Activated CD8-positive, alpha-beta memory T cell treated with anti-CD3 and anti-CD28 coated beads for 48 hours (primary cell): ENCODE results near the gene RIPOR3.
"Not testable (repeated sequence)": the region's sequence is repeated elsewhere in the genome, so short reads cannot be mapped to it uniquely, and the experiment has no call there.

ENCODE experiments used
- DNase-seq, 3 experiments: peaks; one replicate each; pipeline ENCODE4 v3.0.0-alpha.2; 2020; ENCODE audit warnings: low read depth in 2 of 3, low spot score in 2 of 3

Gene RIPOR3

GRCh38 chr20:50659975-50660670 lies 31.2 kb downstream of the RIPOR3 start:
- no peak for DNase-seq

- no peak for DNase-seq
These were observed 32.5 kb downstream of the RIPOR3 start for GRCh38 chr20:50658804-50659380.

- no peak for DNase-seq
These were observed 35.9 kb downstream of the RIPOR3 start for GRCh38 chr20:50655311-50655880.

DNA sequence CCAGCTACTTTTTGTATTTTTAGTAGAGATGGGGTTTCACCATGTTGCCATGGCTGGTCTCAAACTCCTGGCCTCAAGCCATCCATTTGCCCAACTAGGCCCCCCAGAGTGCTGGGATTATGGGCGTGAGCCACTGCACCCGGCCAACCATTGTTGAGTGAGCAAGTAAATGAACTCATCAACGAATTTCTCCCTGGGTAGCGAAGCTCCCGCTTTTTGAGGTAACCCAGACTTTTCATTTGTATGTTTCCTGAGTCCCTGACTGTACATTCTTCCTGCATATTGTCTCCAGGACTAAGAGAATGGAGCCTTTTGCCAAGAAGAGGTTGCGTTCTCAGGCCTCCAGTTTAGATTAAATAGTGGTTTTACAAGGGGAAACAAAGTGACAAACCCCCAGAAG lies 36.4 kb downstream of the RIPOR3 start:
- no peak for DNase-seq

GRCh38 chr20:50652702-50653294 lies 38.5 kb downstream of the RIPOR3 start:
- no peak for DNase-seq

DNA sequence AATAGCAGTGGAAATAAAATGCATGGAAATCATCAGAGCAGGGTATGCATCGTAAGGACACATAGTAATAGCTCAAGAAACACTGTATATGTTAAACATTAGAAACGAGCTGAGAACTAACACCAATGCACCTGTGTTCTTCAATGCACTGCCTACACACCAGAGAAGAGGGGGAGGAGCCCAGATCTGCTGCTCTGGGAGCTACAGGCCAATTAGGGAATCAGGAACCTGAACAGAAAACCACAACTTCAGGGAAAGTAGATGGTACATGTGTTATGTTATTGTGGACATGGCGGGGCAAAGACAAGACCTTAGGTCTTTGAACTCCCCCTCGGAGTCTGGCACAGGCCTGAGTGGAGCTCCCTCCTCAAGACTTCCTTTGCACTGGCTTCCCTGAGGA lies 39.7 kb downstream of the RIPOR3 start:
- DNase-seq: no peak

- no peak for DNase-seq
These were observed 41.8 kb downstream of the RIPOR3 start for GRCh38 chr20:50649590-50649989.

- DNase-seq: no peak
These were observed 42.7 kb downstream of the RIPOR3 start for GRCh38 chr20:50648651-50649050.

GRCh38 chr20:50646483-50646996 lies 44.8 kb downstream of the RIPOR3 start:
- DNase-seq: no peak

DNA sequence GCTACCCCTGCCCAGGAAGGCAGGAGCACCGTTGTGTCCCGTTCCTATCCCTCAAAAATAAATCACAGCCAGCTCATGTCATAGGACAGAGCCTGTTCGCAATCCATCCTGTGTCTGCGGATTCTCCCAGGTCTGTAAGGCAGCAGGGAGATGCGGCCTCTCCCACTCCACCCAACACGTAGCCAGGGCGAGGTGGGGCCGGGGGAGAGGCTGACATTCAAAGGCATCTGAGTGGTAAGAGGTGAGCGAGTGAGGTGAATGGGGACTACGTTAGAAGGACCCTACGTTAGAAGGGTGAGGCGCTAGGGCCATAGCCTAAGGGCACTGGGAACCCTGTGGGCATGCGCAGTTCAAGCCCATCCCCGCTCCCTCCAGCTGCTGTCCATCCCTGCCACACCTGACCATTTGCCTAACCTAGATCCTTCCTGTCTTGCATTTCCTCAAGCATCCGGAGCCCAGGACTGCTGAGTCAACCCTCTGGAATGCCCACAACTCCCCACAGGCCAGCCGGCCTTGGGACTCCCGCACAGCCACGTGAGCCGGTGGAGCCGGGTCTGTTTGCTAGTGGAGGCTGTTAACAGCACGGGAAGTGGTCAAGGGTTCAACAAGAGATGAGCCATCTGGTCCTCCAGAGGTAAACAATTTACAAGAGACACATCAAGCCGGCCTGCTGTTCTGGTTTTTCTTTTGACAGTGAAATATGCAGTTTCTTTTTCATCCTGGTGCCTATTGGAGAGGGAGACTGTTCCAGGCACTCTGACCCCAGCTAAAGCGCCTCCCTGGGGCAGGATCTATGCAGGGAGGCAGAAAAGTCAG lies 45.9 kb downstream of the RIPOR3 start:
- DNase-seq: no peak

DNA sequence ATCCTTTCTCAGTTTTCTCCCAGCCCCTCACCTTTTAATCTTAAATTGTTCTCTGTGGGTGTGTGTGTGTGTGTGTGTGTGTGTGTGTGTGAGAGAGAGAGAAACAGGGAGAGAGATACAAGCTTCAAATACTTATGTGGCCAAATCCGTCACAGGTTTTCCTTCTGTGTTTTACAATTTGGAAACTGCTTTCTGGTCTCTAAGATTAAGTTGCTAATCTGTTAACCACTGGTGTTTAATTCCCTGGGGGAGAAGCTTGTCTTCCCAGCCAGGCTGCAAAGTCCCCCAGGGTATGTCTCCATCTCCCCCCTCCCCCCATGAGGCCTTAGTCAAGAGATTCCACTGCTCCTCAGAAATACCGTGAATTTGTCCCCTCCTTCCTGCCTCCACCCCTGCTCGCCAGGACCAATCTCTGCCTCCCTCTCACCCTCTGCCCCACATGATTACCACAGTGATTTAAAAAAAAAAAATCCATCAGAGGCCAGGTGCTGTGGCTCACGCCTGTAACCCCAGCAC lies 49.0 kb downstream of the RIPOR3 start:
- DNase-seq: no peak

DNA sequence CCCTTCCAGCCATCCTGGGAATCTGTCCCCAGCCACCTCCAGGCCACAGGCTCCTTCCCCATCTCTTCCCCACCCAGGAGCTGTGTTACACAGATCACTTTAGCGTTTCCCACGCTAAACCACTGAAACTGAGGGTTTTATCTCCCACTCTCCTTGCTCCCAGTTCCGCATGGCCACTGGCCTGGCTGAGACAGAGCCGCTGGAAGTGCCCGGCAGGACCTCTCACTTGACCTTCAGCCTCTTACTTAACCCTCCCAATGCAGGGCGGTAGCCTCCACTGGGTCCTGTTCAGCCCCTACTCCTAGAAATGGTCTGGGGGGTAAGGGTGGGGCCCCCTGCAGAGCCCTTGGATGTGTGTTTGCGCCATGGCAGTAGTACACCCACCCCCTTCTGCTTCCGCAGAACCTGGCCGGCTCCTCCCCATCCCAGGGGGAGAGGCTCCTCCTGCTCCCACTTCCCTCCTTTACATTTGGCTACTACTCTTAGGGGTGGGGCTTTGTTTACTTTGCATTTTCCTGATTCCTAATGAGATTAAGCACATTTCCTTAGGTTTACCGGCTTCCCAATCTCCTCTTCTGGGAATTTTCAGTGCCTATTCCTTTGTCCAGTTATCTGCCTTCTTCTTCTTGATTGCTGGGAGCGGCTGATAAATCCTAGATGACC lies 49.6 kb downstream of the RIPOR3 start:
- not testable (repeated sequence) for DNase-seq

GRCh38 chr20:50639971-50640711 lies 51.2 kb downstream of the RIPOR3 start:
- DNase-seq: not testable (repeated sequence)

DNA sequence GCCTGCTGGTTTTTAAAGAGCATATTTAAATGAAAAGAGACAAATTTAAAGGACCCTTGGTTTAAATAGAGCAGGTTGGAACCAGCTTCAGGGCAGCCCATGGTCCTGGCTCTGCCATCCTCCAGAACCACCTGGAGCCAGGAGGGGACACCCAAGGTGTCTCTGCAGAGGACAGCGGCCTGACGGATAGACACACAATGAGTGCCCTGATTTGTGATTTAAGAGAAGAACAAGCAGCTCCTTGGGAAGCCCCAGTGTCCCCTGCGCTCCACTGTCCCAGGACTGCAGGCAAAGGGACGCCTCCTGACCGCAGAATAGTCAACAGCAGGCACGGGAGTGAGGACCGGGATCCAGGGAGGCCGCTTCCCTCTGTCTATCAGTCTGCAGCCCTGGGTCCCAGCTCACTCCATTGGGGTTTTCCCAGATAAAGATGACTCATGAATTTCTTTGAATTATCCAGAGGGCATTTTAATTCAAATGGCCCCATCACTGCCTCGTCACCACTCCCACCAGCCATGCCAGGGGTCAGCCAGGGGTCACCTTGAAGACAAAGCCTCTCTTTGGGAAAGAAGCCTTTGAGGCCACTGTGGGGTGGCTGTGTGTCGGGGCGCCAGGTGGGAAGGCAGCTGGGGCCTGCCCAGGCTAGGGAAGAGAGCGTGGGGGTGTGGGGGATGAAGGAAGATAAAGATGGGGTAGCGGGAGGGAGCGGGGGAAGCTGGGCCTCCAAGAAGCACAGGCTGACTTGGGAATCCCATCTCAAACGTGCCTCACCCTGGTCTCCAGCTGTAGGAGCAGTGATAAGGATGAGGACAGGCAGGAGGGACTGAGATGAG lies 53.1 kb downstream of the RIPOR3 start:
- not testable (repeated sequence) for DNase-seq

GRCh38 chr20:50636601-50637540 lies 54.5 kb downstream of the RIPOR3 start:
- DNase-seq: no peak

DNA sequence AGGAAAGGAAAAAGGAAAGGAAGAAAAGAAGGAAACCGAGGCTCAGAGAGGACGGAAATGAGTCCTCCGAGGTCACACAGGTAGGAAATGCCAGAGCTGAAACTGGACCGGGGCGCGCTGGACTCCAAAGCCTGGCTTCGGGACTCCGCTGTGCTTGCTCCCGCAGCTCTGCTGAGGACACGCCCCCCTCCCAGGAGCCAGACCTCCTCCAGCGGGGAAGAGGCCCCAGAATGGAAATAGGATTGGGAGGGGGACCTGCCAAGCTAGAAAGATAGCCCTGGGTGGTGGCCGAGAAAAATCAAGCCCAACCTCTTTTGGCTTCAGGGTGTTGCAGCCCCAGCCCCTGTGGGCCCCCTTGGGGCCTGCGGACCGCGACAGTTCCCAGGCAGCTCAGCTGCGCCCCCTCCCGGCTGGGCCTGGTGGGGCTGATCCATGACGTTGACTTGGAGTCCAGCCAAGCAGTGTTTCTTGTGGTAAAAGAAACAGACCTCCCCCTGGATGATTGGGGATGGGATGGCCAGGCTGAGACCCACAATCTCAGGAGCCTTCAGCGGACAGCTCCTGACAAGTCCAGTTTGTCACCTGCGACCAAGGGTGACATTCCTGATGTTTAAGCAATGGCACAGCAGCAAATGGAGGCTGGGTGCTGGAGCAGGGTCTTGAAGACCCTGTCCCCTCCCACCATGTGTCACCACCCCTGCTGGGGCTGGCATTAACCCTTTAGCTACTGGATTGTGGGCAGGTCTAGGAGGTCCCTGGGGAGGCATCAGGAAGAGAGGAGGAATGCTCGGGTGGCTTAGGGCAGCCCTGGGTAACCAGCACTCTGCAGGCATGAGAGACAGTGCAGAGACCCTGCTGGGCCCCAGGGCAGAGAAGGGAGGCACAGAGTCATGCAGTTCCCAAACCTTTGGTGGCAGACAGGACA lies 55.4 kb downstream of the RIPOR3 start:
- peak; percentile 27 to 64 (median 52) for DNase-seq
